Large intestine (tissue), 3 donors: ENCODE results near the gene CXADR. TPM values are rescaled to one million over a fixed set of nuclear protein-coding genes. Genes with fewer than 3 reads are reported as not detected.

Experiments used
- DNase-seq, 2 donors: peaks; one replicate each; pipeline versions ENCODE4 v3.0.0 to v3.0.0-alpha.2; 2013
- H3K27ac ChIP-seq: one replicate; pipeline ENCODE4 v1.5.1; 2013; ENCODE audit warnings: low read length
- H3K27me3 ChIP-seq: 2 replicates; pipeline ENCODE4 v1.6.1; 2013; ENCODE audit warnings: low read length; ENCODE audit not compliant: control insufficient read depth, insufficient read depth
- H3K36me3 ChIP-seq: 2 replicates; pipeline ENCODE4 v1.6.1; 2013; ENCODE audit warnings: low read length; ENCODE audit not compliant: control insufficient read depth, insufficient read depth
- H3K4me1 ChIP-seq: one replicate; pipeline ENCODE4 v1.6.1; 2013; ENCODE audit warnings: low read length; ENCODE audit not compliant: control insufficient read depth, insufficient read depth
- H3K4me3 ChIP-seq: one replicate; pipeline ENCODE4 v1.5.1; 2013; ENCODE audit warnings: low read length
- H3K9me3 ChIP-seq: one replicate; pipeline ENCODE4 v1.6.1; 2013; ENCODE audit warnings: mild to moderate bottlenecking, low read depth, low read length, moderate library complexity; ENCODE audit not compliant: control insufficient read depth
- WGBS: methylation state at CpG from one replicate; pipeline ENCODE4 v1.1.5; 2013; ENCODE audit warnings: low lambda C conversion rate; ENCODE audit not compliant: insufficient coverage; 5-methylcytosine and 5-hydroxymethylcytosine counted together
- polyA plus RNA-seq: library from polyadenylated mRNA; unstranded; fragments of 120-200 nt; gene quantifications from one replicate; pipeline ENCODE4 v1.2.1, GENCODE V29; 2013

The CXADR gene
- polyA plus RNA-seq, 1 donor: 56.5 TPM

DNA sequence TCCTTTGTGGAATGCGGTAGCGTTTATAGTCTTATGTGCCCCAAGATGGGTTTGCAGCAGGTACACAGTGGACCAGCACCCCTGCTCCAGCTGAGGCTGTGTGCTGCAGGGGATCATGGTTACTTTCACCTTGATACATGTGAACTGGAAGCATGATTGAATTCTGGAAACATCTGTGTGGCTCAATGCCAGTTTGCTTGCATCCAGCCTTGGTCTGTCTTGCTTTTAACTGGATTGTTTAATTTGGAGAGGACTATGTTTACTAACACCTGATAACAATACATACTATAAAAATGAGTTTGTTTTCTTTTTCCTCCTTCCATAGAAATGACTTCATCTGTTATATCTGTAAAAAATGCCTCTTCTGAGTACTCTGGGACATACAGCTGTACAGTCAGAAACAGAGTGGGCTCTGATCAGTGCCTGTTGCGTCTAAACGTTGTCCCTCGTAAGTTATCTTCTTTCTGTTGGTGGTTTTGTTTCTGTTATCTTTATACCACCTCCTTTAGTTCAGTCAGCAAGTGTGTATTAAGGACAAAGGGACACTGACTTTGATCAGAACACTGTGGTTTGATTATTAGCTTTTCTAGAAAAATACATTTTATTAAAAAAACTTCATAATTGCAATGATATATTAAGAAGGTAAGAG lies 47.7 kb downstream of the CXADR start:
- H3K9me3 ChIP-seq: no peaks in the 10 kb centered on the region
- H3K27ac ChIP-seq: no peak overlapping the region
- WGBS: 20% methylated on average over 1 of the region's 5 CpGs
- no peak for DNase-seq
- no peak overlapping the region for H3K4me3 ChIP-seq
- no peaks in the 10 kb centered on the region for H3K27me3 ChIP-seq
- no peaks in the 10 kb centered on the region for H3K4me1 ChIP-seq
- peaks cover 34% of the 10 kb centered on the region for H3K36me3 ChIP-seq

DNA sequence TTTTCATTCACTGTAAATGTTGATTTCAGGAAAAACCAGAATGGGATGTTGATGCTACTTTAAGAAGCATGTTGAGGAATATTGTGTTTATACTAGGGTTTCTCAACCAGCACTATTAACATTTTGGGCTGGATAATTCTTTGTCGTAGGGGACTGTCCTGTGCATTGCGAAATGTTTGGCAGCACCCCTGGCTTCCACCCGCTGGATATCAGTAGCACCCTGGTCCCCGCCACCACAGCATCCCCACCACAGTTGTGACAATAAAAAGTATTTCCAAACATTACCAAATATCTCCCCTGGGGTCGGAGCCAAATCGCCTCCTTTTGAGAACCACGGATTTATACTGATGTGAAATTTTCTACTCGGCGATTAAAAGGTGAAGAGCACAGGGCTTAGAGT lies 57.9 kb downstream of the CXADR start:
- Histone ChIP-seq H3K4me1 (no peaks in the 10 kb centered on the region), H3K4me3 (no peak overlapping the region), H3K9me3 (no peaks in the 10 kb centered on the region), H3K27me3 (no peaks in the 10 kb centered on the region), H3K36me3 (peaks cover 3% of the 10 kb centered on the region), H3K27ac (no peak overlapping the region)
- DNase-seq: no peak
- WGBS: 80% methylated on average over 1 of the region's 9 CpGs

DNA sequence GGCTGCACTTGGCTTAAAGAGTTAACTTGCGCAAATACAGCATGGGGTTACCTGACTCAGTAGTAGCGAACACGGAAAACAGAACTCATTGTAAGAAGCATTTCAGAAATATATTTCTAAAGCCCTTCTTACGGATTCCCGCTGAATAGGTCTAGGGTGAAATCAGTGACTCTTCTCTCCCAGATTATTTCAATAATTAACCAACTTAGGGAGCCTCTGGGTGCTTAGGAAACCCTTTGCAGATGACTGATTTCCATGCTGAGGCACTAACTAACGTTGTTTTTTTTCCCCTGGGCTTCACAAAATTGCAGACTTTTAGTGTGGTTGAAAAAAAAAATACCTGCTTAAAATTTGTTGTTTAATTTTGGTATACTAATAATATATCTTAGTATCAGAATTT lies 59.6 kb downstream of the CXADR start:
- no peaks in the 10 kb centered on the region for H3K27me3 ChIP-seq
- no peak overlapping the region for H3K27ac ChIP-seq
- H3K36me3 ChIP-seq: peaks cover 3% of the 10 kb centered on the region
- H3K9me3 ChIP-seq: no peaks in the 10 kb centered on the region
- WGBS: 100% methylated on average over 3 of the region's 6 CpGs
- no peaks in the 10 kb centered on the region for H3K4me1 ChIP-seq
- no peak overlapping the region for H3K4me3 ChIP-seq
- DNase-seq: no peak

DNA sequence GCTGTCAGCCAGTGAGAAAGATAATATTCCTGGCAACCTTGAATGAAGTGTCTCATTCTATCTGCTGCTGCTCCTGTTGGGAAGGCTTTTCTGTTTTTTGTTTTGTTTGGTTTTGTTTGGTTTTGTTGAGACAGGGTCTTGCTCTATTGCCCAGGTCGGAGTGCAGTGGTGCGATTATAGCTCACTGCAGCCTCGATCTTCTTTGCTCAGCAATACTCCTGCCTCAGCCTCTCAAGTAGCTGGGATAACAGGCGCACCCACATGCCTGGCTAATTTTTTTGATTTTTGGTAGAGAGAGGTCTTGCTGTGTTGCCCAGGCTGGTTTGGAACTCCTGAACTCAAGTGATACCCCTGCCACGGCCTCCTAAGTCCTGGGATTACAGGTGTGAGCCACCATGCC lies 62.2 kb downstream of the CXADR start:
- no peak for DNase-seq
- H3K4me3 ChIP-seq: no peak overlapping the region
- WGBS: no CpG with 5 or more reads among the region's 5 CpGs
- H3K36me3 ChIP-seq: peaks cover 3% of the 10 kb centered on the region
- no peaks in the 10 kb centered on the region for H3K9me3 ChIP-seq
- no peaks in the 10 kb centered on the region for H3K27me3 ChIP-seq
- H3K4me1 ChIP-seq: no peaks in the 10 kb centered on the region
- no peak overlapping the region for H3K27ac ChIP-seq

DNA sequence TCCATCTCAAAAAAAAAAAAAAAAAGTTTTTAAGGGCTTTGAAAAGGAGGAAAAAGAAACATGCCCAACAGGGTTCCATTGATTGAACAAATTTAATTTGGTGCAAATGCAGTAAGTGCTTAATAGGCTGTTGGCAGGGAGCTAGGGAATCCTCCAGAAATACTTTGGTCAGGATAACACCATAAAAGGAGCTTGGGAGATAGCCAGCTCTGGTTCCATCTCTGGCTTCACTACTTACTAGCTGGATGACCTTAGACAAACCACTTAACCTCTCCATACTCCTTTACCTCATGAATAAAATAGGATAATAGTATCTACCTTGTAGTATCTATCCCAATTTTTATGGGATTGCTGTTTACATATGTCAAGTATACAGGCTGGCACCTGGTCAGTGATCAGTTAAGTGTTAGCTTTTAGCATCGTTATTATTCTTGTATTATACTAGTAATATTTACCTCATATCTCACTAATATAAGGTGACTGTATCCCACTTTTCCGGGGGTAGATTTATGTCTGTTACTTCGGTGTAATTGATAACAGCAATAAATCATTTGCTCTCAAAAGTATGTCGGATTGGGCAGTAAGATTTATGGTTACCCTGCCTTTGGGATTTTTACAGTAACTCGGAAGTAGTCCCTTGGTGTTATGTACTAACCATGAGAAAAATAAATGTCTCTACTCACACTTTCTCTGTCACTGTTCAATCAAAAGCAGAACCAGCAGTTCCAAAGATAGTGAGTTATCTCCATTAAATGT lies 63.4 kb downstream of the CXADR start:
- 10% methylated on average over 2 of the region's 5 CpGs for WGBS
- H3K9me3 ChIP-seq: no peaks in the 10 kb centered on the region
- no peaks in the 10 kb centered on the region for H3K4me1 ChIP-seq
- peaks cover 5% of the 10 kb centered on the region for H3K36me3 ChIP-seq
- no peak for DNase-seq
- no peak overlapping the region for H3K4me3 ChIP-seq
- H3K27ac ChIP-seq: no peak overlapping the region
- H3K27me3 ChIP-seq: no peaks in the 10 kb centered on the region

DNA sequence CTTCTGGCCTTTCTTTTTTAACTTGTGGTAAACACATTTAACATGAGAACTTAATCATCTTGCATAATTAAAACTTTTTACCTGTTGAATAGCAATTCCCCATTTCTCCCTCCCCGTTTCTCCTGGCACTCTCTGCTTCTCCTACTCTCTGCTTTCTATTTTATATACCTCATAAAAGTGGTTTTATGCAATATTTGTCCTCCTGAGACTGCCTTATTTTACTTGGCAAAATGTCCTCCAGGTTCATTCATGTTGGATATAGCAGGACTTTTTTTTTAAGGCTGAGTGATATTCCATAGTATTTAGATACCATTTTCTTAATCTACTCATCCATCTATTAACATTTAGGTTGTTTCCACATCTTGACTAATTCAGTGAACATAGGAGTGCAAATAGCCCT lies 64.9 kb downstream of the CXADR start:
- WGBS: no CpG with 5 or more reads among the region's 1 CpG
- H3K4me1 ChIP-seq: no peaks in the 10 kb centered on the region

DNA sequence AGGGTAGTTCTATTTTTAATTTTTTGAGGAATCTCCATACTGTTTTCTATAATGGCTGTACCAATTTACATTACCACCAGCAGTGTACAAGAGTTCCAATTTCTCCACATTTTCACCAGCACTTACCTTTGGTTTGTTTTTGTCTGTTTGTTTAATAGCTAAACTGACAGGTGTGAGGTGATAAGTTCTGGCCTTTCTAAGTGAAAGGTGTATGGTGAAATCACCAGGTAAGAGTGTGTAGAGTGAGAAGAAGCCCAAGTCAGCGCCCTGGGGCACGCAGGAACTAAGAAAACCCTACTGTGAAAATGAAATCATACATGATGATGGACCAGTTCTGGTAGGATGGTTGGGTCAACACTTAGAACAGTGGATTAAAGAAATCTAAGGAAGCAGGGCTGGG lies 65.3 kb downstream of the CXADR start:
- H3K27ac ChIP-seq: no peak overlapping the region
- no peaks in the 10 kb centered on the region for H3K27me3 ChIP-seq
- no peaks in the 10 kb centered on the region for H3K9me3 ChIP-seq
- no peak for DNase-seq
- no peaks in the 10 kb centered on the region for H3K4me1 ChIP-seq
- WGBS: no CpG with 5 or more reads among the region's 2 CpGs
- peaks cover 2% of the 10 kb centered on the region for H3K36me3 ChIP-seq
- no peak overlapping the region for H3K4me3 ChIP-seq

More for the DNA sequence above, 64.9 kb downstream of the CXADR start:
- Histone ChIP-seq H3K36me3 (peaks cover 2% of the 10 kb centered on the region), H3K27ac (no peak overlapping the region), H3K4me3 (no peak overlapping the region), H3K27me3 (no peaks in the 10 kb centered on the region), H3K9me3 (no peaks in the 10 kb centered on the region)
- DNase-seq: no peak

DNA sequence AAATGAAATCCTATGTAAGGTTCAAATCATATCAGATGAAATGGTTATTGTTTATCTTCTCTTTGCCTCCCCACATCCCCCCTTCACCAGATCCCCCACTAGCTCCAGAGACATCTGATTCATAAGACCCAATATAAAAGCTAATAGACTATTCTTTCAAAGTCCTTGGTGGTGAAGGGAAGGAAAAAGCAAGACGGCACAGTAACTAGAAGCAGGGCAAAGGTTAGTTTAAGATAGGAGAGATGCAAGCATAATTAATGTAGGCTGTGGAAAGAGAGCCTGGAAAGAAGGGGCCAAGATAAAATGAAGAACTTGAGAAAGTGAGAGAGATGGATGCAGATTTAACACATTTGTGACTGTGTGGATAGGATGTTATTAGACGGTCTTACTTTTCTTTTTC lies 66.0 kb downstream of the CXADR start:
- DNase-seq: peak in 1 of 2 donors; percentile 65

DNA sequence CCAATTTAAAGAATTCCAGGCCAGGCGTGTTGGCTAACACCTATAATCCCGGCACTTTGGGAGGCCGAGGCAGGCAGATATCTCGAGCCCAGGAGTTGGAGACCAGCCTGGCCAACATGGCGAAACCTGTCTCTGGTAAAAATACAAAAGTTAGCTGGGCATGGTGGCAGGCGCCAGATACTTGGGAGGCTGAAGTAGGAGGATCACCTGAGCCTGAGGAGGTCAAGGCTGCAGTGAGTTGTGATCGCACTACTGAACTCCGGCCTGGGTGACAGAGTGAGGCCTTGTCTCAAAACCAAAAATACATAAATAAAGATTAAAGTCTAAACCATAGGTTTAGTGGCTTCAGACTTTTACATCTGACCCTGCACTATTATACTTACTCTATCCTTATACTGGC lies 67.5 kb downstream of the CXADR start:
- Histone ChIP-seq H3K27ac (no peak overlapping the region), H3K27me3 (no peaks in the 10 kb centered on the region), H3K36me3 (peaks cover 2% of the 10 kb centered on the region), H3K4me3 (no peak overlapping the region), H3K4me1 (no peaks in the 10 kb centered on the region), H3K9me3 (no peaks in the 10 kb centered on the region)
- WGBS: no CpG with 5 or more reads among the region's 8 CpGs
- DNase-seq: no peak

More for the DNA sequence above, 66.0 kb downstream of the CXADR start:
- Histone ChIP-seq H3K4me1 (no peaks in the 10 kb centered on the region), H3K4me3 (no peak overlapping the region), H3K36me3 (peaks cover 2% of the 10 kb centered on the region), H3K27ac (no peak overlapping the region), H3K27me3 (no peaks in the 10 kb centered on the region), H3K9me3 (no peaks in the 10 kb centered on the region)
- 20% methylated on average over 1 of the region's 2 CpGs for WGBS

DNA sequence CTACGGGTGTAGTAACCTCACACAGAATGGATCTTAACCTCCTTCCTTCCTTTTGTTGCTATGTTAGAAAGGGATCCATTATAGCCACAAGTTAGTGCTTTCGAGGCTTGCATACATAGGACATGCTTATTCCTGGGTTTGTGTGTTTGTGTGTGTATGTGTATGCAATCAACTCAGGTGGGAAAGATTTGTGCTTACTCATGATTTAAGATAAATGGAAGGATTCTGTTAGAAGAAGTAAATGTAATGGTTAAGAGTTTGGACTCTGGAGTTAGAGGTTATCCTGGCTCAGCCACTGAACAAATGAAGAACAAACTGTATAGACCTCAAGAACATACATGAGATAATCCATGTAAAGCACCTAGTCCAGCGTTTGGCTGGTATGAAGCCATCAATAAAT lies 71.1 kb downstream of the CXADR start:
- WGBS: no CpG with 5 or more reads among the region's 3 CpGs
- no peaks in the 10 kb centered on the region for H3K4me1 ChIP-seq
- H3K36me3 ChIP-seq: peaks cover 2% of the 10 kb centered on the region
- H3K27me3 ChIP-seq: no peaks in the 10 kb centered on the region
- no peak overlapping the region for H3K27ac ChIP-seq
- H3K9me3 ChIP-seq: no peaks in the 10 kb centered on the region
- H3K4me3 ChIP-seq: no peak overlapping the region
- DNase-seq: no peak
